ENCODE data around the gene FMN1.

Gene FMN1

GRCh38 chr15:32991619-32992111 lies 202.8 kb downstream of the FMN1 start:
- Histone ChIP-seq H3K27me3 (ENCODE audit: control insufficient read depth, insufficient read depth, low read length, poor library complexity, severe bottlenecking) (no peaks in the 10 kb centered on the region), H3K27ac (ENCODE audit: insufficient read depth, low read depth, low read length, poor library complexity, severe bottlenecking) (no peak overlapping the region), H3K36me3 (ENCODE audit: control insufficient read depth, insufficient read depth, low read length) (no peaks in the 10 kb centered on the region), H3K9me3 (ENCODE audit: control insufficient read depth, low read length) (no peaks in the 10 kb centered on the region), H3K4me1 (ENCODE audit: control insufficient read depth, insufficient read depth, low read length) (no peaks in the 10 kb centered on the region), H3K4me3 (ENCODE audit: insufficient read depth, low read depth, low read length) (no peak overlapping the region)
- 96 to 98% methylated on average over 5 to 7 of the region's 7 CpGs for WGBS, 2 experiments

GRCh38 chr15:32990071-32990470 lies 204.4 kb downstream of the FMN1 start:
- H3K27ac ChIP-seq (ENCODE audit: insufficient read depth, low read depth, low read length, poor library complexity, severe bottlenecking): no peak overlapping the region
- H3K36me3 ChIP-seq (ENCODE audit: control insufficient read depth, insufficient read depth, low read length): no peaks in the 10 kb centered on the region
- 87 to 88% methylated on average over 4 of the region's 4 CpGs for WGBS, 2 experiments
- H3K27me3 ChIP-seq (ENCODE audit: control insufficient read depth, insufficient read depth, low read length, poor library complexity, severe bottlenecking): no peaks in the 10 kb centered on the region
- H3K4me3 ChIP-seq (ENCODE audit: insufficient read depth, low read depth, low read length): no peak overlapping the region
- H3K9me3 ChIP-seq (ENCODE audit: control insufficient read depth, low read length): no peaks in the 10 kb centered on the region
- no peaks in the 10 kb centered on the region for H3K4me1 ChIP-seq (ENCODE audit: control insufficient read depth, insufficient read depth, low read length)

GRCh38 chr15:32987067-32987466 lies 207.4 kb downstream of the FMN1 start:
- Histone ChIP-seq H3K27ac (ENCODE audit: insufficient read depth, low read depth, low read length, poor library complexity, severe bottlenecking) (no peak overlapping the region), H3K4me3 (ENCODE audit: insufficient read depth, low read depth, low read length) (no peak overlapping the region), H3K27me3 (ENCODE audit: control insufficient read depth, insufficient read depth, low read length, poor library complexity, severe bottlenecking) (no peaks in the 10 kb centered on the region), H3K36me3 (ENCODE audit: control insufficient read depth, insufficient read depth, low read length) (no peaks in the 10 kb centered on the region), H3K9me3 (ENCODE audit: control insufficient read depth, low read length) (no peaks in the 10 kb centered on the region), H3K4me1 (ENCODE audit: control insufficient read depth, insufficient read depth, low read length) (no peaks in the 10 kb centered on the region)
- 92 to 95% methylated on average over 4 of the region's 4 CpGs for WGBS, 2 experiments

GRCh38 chr15:32986147-32986546 lies 208.4 kb downstream of the FMN1 start:
- WGBS, 2 experiments: 93 to 95% methylated on average over 2 of the region's 2 CpGs
- Histone ChIP-seq H3K27ac (ENCODE audit: insufficient read depth, low read depth, low read length, poor library complexity, severe bottlenecking) (no peak overlapping the region), H3K4me1 (ENCODE audit: control insufficient read depth, insufficient read depth, low read length) (no peaks in the 10 kb centered on the region), H3K4me3 (ENCODE audit: insufficient read depth, low read depth, low read length) (no peak overlapping the region), H3K36me3 (ENCODE audit: control insufficient read depth, insufficient read depth, low read length) (no peaks in the 10 kb centered on the region), H3K27me3 (ENCODE audit: control insufficient read depth, insufficient read depth, low read length, poor library complexity, severe bottlenecking) (no peaks in the 10 kb centered on the region), H3K9me3 (ENCODE audit: control insufficient read depth, low read length) (no peaks in the 10 kb centered on the region)

DNA sequence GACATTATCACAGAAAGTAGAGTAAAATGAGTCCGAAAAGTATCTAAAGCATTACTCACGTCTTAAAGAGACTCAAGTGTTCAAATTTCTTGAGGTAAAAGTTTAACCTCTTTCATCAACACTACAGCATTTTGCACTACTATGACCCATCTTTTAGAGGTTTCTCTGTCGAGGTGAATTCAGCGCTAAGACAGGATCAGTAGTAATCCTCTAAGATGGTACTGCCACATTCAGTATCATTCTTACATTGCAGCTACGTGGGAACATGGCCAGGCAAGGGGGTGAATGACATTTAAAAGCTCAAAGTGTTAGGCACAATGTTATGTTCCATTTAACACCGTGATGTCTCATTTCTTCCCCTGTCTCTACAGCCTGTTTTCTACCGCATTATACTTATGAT lies 210.8 kb downstream of the FMN1 start:
- no peak overlapping the region for H3K27ac ChIP-seq (ENCODE audit: insufficient read depth, low read depth, low read length, poor library complexity, severe bottlenecking)
- no peaks in the 10 kb centered on the region for H3K27me3 ChIP-seq (ENCODE audit: control insufficient read depth, insufficient read depth, low read length, poor library complexity, severe bottlenecking)
- no peaks in the 10 kb centered on the region for H3K36me3 ChIP-seq (ENCODE audit: control insufficient read depth, insufficient read depth, low read length)
- H3K4me3 ChIP-seq (ENCODE audit: insufficient read depth, low read depth, low read length): no peak overlapping the region
- WGBS, 2 experiments: 87 to 90% methylated on average over 5 to 6 of the region's 7 CpGs
- H3K9me3 ChIP-seq (ENCODE audit: control insufficient read depth, low read length): no peaks in the 10 kb centered on the region
- no peaks in the 10 kb centered on the region for H3K4me1 ChIP-seq (ENCODE audit: control insufficient read depth, insufficient read depth, low read length)

- no peaks in the 10 kb centered on the region for H3K36me3 ChIP-seq (ENCODE audit: control insufficient read depth, insufficient read depth, low read length)
- WGBS, 2 experiments: 100% methylated on average over 1 to 3 of the region's 4 CpGs
- H3K4me1 ChIP-seq (ENCODE audit: control insufficient read depth, insufficient read depth, low read length): no peaks in the 10 kb centered on the region
- H3K4me3 ChIP-seq (ENCODE audit: insufficient read depth, low read depth, low read length): no peak overlapping the region
- H3K27ac ChIP-seq (ENCODE audit: insufficient read depth, low read depth, low read length, poor library complexity, severe bottlenecking): no peak overlapping the region
- H3K9me3 ChIP-seq (ENCODE audit: control insufficient read depth, low read length): no peaks in the 10 kb centered on the region
- no peaks in the 10 kb centered on the region for H3K27me3 ChIP-seq (ENCODE audit: control insufficient read depth, insufficient read depth, low read length, poor library complexity, severe bottlenecking)
Observed at GRCh38 chr15:32982001-32982400, 212.5 kb downstream of the FMN1 start.

- WGBS, 2 experiments: 95 to 100% methylated on average over 1 of the region's 1 CpG
- no peaks in the 10 kb centered on the region for H3K27me3 ChIP-seq (ENCODE audit: control insufficient read depth, insufficient read depth, low read length, poor library complexity, severe bottlenecking)
- no peak overlapping the region for H3K27ac ChIP-seq (ENCODE audit: insufficient read depth, low read depth, low read length, poor library complexity, severe bottlenecking)
- no peaks in the 10 kb centered on the region for H3K36me3 ChIP-seq (ENCODE audit: control insufficient read depth, insufficient read depth, low read length)
- no peaks in the 10 kb centered on the region for H3K9me3 ChIP-seq (ENCODE audit: control insufficient read depth, low read length)
- H3K4me3 ChIP-seq (ENCODE audit: insufficient read depth, low read depth, low read length): no peak overlapping the region
- no peaks in the 10 kb centered on the region for H3K4me1 ChIP-seq (ENCODE audit: control insufficient read depth, insufficient read depth, low read length)
Observed at GRCh38 chr15:32981536-32981935, 213.0 kb downstream of the FMN1 start.

DNA sequence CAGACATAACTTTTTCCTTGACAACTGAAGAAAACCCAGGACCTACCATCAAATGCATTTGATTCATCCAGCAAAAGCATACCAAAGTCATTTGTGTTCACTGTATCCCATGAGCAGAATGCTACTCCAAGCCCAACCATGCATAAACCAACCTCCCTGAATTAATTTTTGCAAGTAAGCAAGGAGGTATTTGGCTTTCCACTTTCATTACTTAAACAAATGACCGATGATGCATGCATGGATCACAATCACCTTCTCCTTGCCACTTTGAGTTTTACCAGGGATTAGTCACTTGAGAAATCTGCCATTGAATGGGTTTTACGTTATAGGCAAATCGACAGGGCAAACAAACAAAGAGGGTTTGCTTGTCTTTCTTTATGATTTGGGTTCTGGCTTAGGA lies 214.8 kb downstream of the FMN1 start:
- H3K27me3 ChIP-seq (ENCODE audit: control insufficient read depth, insufficient read depth, low read length, poor library complexity, severe bottlenecking): no peaks in the 10 kb centered on the region
- WGBS, 2 experiments: 89 to 95% methylated on average over 3 of the region's 3 CpGs
- no peak overlapping the region for H3K27ac ChIP-seq (ENCODE audit: insufficient read depth, low read depth, low read length, poor library complexity, severe bottlenecking)
- peaks cover 3% of the 10 kb centered on the region for H3K4me1 ChIP-seq (ENCODE audit: control insufficient read depth, insufficient read depth, low read length)
- no peak overlapping the region for H3K4me3 ChIP-seq (ENCODE audit: insufficient read depth, low read depth, low read length)
- no peaks in the 10 kb centered on the region for H3K36me3 ChIP-seq (ENCODE audit: control insufficient read depth, insufficient read depth, low read length)
- H3K9me3 ChIP-seq (ENCODE audit: control insufficient read depth, low read length): no peaks in the 10 kb centered on the region

GRCh38 chr15:32977506-32977905 lies 217.0 kb downstream of the FMN1 start:
- H3K27me3 ChIP-seq (ENCODE audit: control insufficient read depth, insufficient read depth, low read length, poor library complexity, severe bottlenecking): no peaks in the 10 kb centered on the region
- H3K9me3 ChIP-seq (ENCODE audit: control insufficient read depth, low read length): no peaks in the 10 kb centered on the region
- H3K36me3 ChIP-seq (ENCODE audit: control insufficient read depth, insufficient read depth, low read length): no peaks in the 10 kb centered on the region
- H3K4me1 ChIP-seq (ENCODE audit: control insufficient read depth, insufficient read depth, low read length): peaks cover 3% of the 10 kb centered on the region
- WGBS, 2 experiments: 100% methylated on average over 1 of the region's 1 CpG
- H3K4me3 ChIP-seq (ENCODE audit: insufficient read depth, low read depth, low read length): no peak overlapping the region
- H3K27ac ChIP-seq (ENCODE audit: insufficient read depth, low read depth, low read length, poor library complexity, severe bottlenecking): no peak overlapping the region

DNA sequence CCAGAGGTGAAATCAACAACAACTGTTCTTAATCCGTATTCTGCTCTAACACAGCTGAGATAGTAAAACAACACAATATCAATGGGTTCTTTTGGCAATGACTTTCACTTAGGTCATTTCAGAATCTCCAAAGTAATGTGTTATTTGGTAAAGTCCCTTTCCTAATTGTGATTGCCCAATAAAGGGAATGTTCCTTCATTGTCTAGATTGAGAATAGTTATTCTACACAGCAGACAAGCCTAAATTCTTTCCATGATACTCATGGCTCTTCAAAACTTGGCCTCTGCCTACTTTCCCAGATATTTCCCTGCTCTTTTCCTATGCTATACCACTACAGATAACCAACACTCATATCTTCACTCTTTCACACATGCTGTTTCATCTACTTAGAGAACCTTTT lies 219.8 kb downstream of the FMN1 start:
- H3K4me1 ChIP-seq (ENCODE audit: control insufficient read depth, insufficient read depth, low read length): peaks cover 3% of the 10 kb centered on the region
- H3K27ac ChIP-seq (ENCODE audit: insufficient read depth, low read depth, low read length, poor library complexity, severe bottlenecking): no peak overlapping the region
- H3K36me3 ChIP-seq (ENCODE audit: control insufficient read depth, insufficient read depth, low read length): no peaks in the 10 kb centered on the region
- H3K9me3 ChIP-seq (ENCODE audit: control insufficient read depth, low read length): no peaks in the 10 kb centered on the region
- H3K4me3 ChIP-seq (ENCODE audit: insufficient read depth, low read depth, low read length): no peak overlapping the region
- WGBS, 2 experiments: 88 to 90% methylated on average over 1 of the region's 1 CpG
- H3K27me3 ChIP-seq (ENCODE audit: control insufficient read depth, insufficient read depth, low read length, poor library complexity, severe bottlenecking): no peaks in the 10 kb centered on the region

- Histone ChIP-seq H3K4me3 (ENCODE audit: insufficient read depth, low read depth, low read length) (no peak overlapping the region), H3K4me1 (ENCODE audit: control insufficient read depth, insufficient read depth, low read length) (peaks cover 3% of the 10 kb centered on the region), H3K9me3 (ENCODE audit: control insufficient read depth, low read length) (no peaks in the 10 kb centered on the region), H3K36me3 (ENCODE audit: control insufficient read depth, insufficient read depth, low read length) (no peaks in the 10 kb centered on the region), H3K27me3 (ENCODE audit: control insufficient read depth, insufficient read depth, low read length, poor library complexity, severe bottlenecking) (no peaks in the 10 kb centered on the region), H3K27ac (ENCODE audit: insufficient read depth, low read depth, low read length, poor library complexity, severe bottlenecking) (no peak overlapping the region)
- 95 to 96% methylated on average over 2 of the region's 2 CpGs for WGBS, 2 experiments
Observed at GRCh38 chr15:32972686-32973085, 221.8 kb downstream of the FMN1 start.
